Measurements from ENCODE around the gene MAFG. TPM values are rescaled to one million over a fixed set of nuclear protein-coding genes. Genes with fewer than 3 reads are reported as not detected.

The MAFG gene
- total and polyA plus RNA-seq, 5 donors: 16.6 to 28.9 (median 25.9) TPM

DNA sequence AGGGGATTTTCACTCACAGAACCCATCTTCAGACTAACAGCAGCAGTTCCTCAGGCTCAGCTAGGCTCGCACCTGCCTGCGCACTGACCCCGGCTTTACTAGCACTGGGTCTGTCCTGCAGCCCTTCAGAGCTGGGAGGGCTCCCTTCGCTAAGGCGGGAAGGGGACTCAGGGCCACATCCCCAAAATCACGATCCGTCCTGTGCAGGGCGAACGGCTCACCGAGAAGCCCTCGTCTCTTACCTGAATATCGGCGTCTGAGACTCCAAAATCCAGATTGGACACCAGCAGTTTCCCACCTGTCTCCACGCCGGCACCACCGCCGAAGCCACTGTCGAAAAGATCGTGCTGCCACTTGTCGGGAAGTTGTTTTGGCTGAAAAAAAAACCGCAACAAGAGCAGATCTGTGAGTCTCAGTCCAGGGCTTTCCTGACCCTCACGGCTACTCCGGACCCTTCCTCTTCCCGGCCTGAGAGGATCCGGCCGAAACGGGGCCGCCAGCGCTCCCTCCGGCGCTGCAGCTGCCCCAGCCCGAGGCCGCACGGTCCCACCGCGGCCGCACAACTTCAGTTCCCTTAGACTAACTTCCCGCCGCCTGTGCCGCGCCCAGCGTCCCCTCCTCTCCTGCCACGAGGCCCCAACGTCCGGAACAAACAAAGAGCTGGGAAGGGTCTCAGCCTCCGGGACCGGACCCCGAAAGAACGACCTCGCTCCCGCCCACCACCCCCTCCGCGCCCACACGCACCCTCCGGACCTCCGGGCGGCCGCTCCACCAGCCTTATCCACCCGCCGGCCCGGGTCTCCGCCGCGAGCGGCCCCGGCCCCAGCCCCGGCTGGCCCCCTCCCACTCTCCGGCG lies 36.9 kb downstream of the MAFG start:
- no peak for ATAC-seq
- peak overlapping the region; percentile 27 for H3K27ac ChIP-seq (ENCODE audit: low read length)
- peak in 1 of 3 donors; percentile 50 for DNase-seq
- H3K27me3 ChIP-seq (ENCODE audit: control insufficient read depth, insufficient read depth): no peaks in the 10 kb centered on the region
- WGBS: 8% methylated on average over 69 of the region's 69 CpGs
- H3K9me3 ChIP-seq (ENCODE audit: control insufficient read depth, low read length): no peaks in the 10 kb centered on the region
- intact Hi-C loops (cut with DNase I): no loop called here
- no peaks in the 10 kb centered on the region for H3K4me1 ChIP-seq (ENCODE audit: control insufficient read depth, insufficient read depth, low read length)
- peak overlapping the region; percentile 99 for H3K4me3 ChIP-seq (ENCODE audit: low read length)

DNA sequence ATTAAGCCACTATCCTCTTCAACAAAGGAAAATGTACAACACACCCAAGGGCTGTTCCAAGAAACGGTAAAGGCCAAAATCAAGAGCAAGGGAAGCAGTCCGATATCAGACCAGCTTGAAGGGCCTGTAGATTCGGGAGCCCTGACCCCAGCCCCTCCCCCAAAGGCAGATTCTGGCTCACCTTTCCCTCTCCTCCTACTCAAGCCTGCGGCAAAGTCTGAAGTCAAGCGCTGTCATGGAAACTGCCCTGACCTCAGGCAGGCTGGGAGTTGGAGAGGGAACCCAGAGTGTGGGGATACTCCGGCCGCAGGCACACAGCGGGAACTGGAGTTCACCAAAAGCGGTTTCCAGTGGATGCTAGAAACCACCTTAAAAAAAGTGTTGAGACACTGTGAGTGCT lies 37.9 kb downstream of the MAFG start:
- no peak overlapping the region for H3K4me3 ChIP-seq (ENCODE audit: low read length)
- intact Hi-C loops (cut with DNase I): no loop called here
- H3K27me3 ChIP-seq (ENCODE audit: control insufficient read depth, insufficient read depth): no peaks in the 10 kb centered on the region
- WGBS: 88% methylated on average over 9 of the region's 9 CpGs
- H3K9me3 ChIP-seq (ENCODE audit: control insufficient read depth, low read length): no peaks in the 10 kb centered on the region
- no peaks in the 10 kb centered on the region for H3K4me1 ChIP-seq (ENCODE audit: control insufficient read depth, insufficient read depth, low read length)
- H3K27ac ChIP-seq (ENCODE audit: low read length): no peak overlapping the region
- DNase-seq (peak in 1 of 3 donors; percentile 24), ATAC-seq (no peak)

DNA sequence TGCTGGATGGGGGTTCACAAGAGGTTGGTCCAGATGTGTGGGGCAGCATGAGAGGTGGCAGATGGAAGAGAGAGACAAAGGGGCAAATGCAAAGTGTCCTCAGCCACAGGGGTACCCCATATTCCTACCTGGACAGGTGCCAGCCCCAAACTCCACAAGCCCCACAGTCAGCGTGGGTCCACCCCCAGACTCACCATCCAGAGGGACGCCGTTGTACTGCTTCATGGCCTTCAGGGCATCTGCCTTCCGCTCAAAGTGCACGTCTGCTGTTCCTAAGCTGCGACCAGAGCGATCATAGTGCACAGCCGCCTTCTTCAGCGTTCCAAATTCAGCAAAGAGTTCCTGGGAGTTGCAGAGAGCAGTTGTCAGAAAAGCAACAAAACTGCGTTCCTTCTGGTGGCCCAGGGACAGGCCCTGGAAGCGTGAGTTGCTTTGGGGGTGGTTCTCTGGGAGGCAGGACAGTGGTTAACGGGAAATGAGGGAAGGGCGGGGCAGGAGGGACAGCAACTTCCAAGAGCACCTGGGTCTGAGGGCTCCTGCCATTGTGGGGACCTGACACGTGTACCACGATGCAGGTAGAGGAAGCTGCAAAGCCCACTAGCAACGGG lies 38.4 kb downstream of the MAFG start:
- no peak for ATAC-seq
- H3K4me1 ChIP-seq (ENCODE audit: control insufficient read depth, insufficient read depth, low read length): no peaks in the 10 kb centered on the region
- intact Hi-C loops (cut with DNase I): no loop called here
- H3K4me3 ChIP-seq (ENCODE audit: low read length): no peak overlapping the region
- H3K27ac ChIP-seq (ENCODE audit: low read length): no peak overlapping the region
- no peaks in the 10 kb centered on the region for H3K9me3 ChIP-seq (ENCODE audit: control insufficient read depth, low read length)
- WGBS: 91% methylated on average over 16 of the region's 16 CpGs
- H3K27me3 ChIP-seq (ENCODE audit: control insufficient read depth, insufficient read depth): no peaks in the 10 kb centered on the region
- peak in 1 of 3 donors; percentile 20 for DNase-seq

DNA sequence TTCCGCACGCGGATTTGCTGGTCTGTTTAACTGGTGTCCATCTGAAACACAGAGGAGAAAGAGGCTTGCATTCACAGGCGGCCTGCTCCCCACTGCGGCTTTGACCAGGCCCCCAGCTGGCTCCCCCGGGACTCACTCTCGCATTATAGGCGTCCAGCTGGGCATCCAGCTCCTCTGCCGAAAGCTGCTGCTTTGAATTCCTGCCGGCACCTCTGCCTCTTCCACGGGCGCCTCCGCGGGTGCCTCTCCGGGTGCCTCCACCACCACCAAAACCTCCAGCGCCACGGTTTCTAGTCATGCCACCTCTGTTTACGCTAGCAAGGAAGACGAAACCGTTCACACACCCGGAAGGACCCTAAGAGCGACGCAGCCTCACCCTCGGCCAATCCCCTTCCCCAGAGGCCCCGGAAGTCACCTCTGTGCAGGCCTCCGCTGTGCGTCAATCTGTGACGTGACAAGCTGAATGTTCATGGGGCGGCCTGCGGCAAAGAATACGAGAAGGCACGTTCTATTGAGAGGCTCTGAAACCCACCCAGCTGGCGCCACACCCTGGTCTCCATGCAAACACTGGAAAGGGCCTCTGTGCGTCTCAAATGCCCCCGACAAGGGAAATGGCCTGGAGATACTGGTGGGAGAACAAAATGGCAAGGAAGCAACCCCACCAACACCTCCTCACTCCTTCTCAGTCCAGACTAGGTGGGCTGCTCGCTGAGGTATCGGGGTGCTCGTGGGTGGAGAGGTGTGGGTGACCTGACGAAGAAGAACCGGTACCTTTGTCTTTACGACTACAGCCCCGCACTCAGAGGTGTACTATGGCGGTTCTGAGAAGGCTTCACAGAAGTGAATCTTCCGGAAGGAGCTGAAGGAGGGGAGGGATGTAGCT lies 39.2 kb downstream of the MAFG start:
- Histone ChIP-seq H3K4me1 (ENCODE audit: control insufficient read depth, insufficient read depth, low read length) (no peaks in the 10 kb centered on the region), H3K27me3 (ENCODE audit: control insufficient read depth, insufficient read depth) (no peaks in the 10 kb centered on the region), H3K9me3 (ENCODE audit: control insufficient read depth, low read length) (no peaks in the 10 kb centered on the region), H3K4me3 (ENCODE audit: low read length) (no peak overlapping the region), H3K27ac (ENCODE audit: low read length) (no peak overlapping the region)
- ATAC-seq: no peak
- intact Hi-C loops (cut with DNase I): no loop called here
- peak in 1 of 3 donors; percentile 42 for DNase-seq
- 93% methylated on average over 44 of the region's 44 CpGs for WGBS

DNA sequence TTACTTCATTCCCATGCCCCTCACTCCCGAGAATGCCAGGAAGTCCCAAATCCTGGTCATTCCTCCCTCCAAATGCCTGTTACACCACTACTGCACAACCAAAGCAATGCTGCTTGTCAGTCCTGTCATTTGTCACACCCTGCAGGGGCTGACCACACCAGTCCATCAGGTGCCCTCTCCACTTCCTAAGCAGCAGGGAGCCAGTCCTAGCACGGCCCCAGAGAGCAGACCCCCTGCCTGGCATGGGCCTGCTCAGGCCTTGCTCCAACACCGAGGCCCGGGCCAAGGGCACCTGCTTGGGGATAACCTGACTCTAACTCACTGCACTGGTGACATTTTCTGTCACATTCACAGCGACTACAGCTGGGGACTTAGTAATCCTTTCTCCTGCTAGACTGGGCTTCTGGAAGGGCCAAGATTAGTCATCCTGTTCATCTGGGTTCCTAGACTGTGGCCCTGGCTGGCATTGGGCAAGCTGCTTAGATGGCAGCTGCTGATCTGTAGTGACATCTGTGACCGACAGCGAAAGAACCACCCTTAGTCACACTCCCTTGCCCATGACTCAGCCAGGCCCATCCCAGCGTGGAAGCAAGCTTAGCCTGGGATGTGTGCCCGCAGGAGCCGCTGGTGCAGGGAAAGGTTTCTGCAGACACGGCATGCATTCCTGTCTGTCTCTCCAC lies 41.5 kb downstream of the MAFG start:
- intact Hi-C loops (cut with DNase I): no loop called here
- Histone ChIP-seq H3K4me1 (ENCODE audit: control insufficient read depth, insufficient read depth, low read length) (no peaks in the 10 kb centered on the region), H3K27ac (ENCODE audit: low read length) (no peak overlapping the region), H3K27me3 (ENCODE audit: control insufficient read depth, insufficient read depth) (no peaks in the 10 kb centered on the region), H3K9me3 (ENCODE audit: control insufficient read depth, low read length) (no peaks in the 10 kb centered on the region), H3K4me3 (ENCODE audit: low read length) (no peak overlapping the region)
- no peak for ATAC-seq
- 88% methylated on average over 11 of the region's 11 CpGs for WGBS
- no peak for DNase-seq

DNA sequence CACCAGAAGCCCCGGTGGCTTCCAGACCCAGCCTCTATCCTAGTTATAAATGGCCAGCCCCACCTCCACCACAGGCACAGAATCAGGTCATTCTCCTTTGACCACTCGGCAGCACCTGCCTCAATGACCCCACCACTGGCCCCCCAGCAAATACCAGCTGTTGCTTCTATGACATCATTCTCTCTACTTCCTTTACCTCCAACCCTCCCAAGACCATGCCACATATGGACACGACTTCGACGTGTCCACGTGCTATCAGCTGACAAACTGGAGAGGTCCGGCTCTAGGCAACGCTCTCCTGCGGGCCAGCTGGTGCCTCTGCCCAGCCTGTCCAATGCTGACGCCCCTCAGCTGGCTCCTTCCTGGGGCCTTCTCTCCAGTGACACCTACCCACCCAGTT lies 42.1 kb downstream of the MAFG start:
- H3K27ac ChIP-seq (ENCODE audit: low read length): no peak overlapping the region
- H3K4me1 ChIP-seq (ENCODE audit: control insufficient read depth, insufficient read depth, low read length): no peaks in the 10 kb centered on the region
- ATAC-seq (no peak), DNase-seq (no peak)
- H3K4me3 ChIP-seq (ENCODE audit: low read length): no peak overlapping the region
- H3K9me3 ChIP-seq (ENCODE audit: control insufficient read depth, low read length): no peaks in the 10 kb centered on the region
- no peaks in the 10 kb centered on the region for H3K27me3 ChIP-seq (ENCODE audit: control insufficient read depth, insufficient read depth)
- intact Hi-C loops (cut with DNase I): no loop called here
- whole genome bisulfite sequencing: 66% methylated on average over 10 of the region's 10 CpGs

DNA sequence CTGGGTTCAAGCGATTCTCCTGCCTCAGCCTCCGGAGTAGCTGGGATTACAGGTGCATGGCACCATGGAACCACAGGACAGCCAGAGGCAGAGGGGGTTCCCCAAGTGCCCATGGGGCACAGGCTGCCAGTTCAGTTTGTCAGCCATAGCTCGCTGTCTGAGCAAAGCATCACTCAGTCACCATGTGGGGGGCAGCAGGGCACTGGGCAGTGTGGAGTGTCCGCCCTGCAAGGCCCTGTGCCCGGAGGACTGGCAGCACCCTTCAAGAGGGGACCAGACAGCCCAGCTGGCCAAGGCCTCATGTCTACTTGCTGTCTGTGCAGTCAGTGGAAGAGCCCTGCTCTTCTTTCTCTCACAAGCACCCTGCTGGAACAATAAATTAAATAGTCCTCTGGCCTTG lies 42.6 kb downstream of the MAFG start:
- H3K27ac ChIP-seq (ENCODE audit: low read length): no peak overlapping the region
- intact Hi-C loops (cut with DNase I): no loop called here
- H3K4me3 ChIP-seq (ENCODE audit: low read length): no peak overlapping the region
- DNase-seq: no peak
- 94% methylated on average over 5 of the region's 5 CpGs for WGBS
- H3K27me3 ChIP-seq (ENCODE audit: control insufficient read depth, insufficient read depth): no peaks in the 10 kb centered on the region
- H3K4me1 ChIP-seq (ENCODE audit: control insufficient read depth, insufficient read depth, low read length): no peaks in the 10 kb centered on the region
- no peaks in the 10 kb centered on the region for H3K9me3 ChIP-seq (ENCODE audit: control insufficient read depth, low read length)
- ATAC-seq: peak in 1 of 2 donors; percentile 10

DNA sequence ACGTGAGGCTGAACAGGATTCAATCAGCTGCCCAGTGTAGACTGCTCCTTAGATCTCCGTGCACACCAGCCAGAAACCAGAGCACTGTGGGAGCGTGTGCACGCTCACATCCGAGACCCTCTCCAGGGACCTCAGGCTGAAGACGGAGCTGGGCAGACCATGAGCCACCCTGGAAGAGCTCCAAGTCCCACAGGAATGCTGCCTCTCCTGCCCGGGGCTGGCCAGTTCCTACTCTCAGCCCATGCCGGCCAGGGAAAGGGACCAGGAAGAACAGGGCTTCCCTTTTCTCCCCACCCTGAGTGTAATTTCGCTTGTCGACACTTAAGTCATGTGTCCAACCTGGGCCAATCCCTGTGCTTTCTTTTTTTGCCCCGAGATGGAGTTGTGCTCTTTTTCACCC lies 43.0 kb downstream of the MAFG start:
- Histone ChIP-seq H3K27me3 (ENCODE audit: control insufficient read depth, insufficient read depth) (no peaks in the 10 kb centered on the region), H3K27ac (ENCODE audit: low read length) (no peak overlapping the region), H3K9me3 (ENCODE audit: control insufficient read depth, low read length) (no peaks in the 10 kb centered on the region), H3K4me3 (ENCODE audit: low read length) (no peak overlapping the region), H3K4me1 (ENCODE audit: control insufficient read depth, insufficient read depth, low read length) (no peaks in the 10 kb centered on the region)
- 44% methylated on average over 11 of the region's 11 CpGs for whole genome bisulfite sequencing
- intact Hi-C loops (cut with DNase I): no loop called here
- DNase-seq (peak in 1 of 3 donors; percentile 52), ATAC-seq (peak; percentile 28 to 40)

DNA sequence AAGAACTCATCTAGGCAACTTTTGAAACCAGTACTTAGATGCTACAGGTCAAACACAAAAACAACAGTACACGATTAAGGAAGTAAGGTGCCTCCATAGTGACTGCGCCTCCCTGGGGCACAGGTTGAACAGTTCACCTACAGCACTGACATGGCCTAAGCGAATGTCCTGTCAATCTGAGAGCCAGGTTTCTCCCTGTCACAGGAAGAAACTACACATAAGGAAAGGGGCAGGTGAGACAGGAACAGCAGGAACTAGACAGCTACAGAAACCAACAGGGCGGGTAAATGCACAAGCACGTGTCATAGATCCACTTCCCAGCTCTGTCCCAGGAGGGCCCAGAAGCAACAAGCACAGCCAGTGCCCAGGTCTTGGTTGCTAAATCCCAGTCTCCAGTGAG lies 48.4 kb downstream of the MAFG start:
- no peaks in the 10 kb centered on the region for H3K9me3 ChIP-seq (ENCODE audit: control insufficient read depth, low read length)
- 89% methylated on average over 5 of the region's 5 CpGs for WGBS
- no peak for DNase-seq
- no peak overlapping the region for H3K4me3 ChIP-seq (ENCODE audit: low read length)
- no peaks in the 10 kb centered on the region for H3K4me1 ChIP-seq (ENCODE audit: control insufficient read depth, insufficient read depth, low read length)
- no peak overlapping the region for H3K27ac ChIP-seq (ENCODE audit: low read length)
- no peaks in the 10 kb centered on the region for H3K27me3 ChIP-seq (ENCODE audit: control insufficient read depth, insufficient read depth)
- intact Hi-C loops (cut with DNase I): no loop called here
- no peak for ATAC-seq

DNA sequence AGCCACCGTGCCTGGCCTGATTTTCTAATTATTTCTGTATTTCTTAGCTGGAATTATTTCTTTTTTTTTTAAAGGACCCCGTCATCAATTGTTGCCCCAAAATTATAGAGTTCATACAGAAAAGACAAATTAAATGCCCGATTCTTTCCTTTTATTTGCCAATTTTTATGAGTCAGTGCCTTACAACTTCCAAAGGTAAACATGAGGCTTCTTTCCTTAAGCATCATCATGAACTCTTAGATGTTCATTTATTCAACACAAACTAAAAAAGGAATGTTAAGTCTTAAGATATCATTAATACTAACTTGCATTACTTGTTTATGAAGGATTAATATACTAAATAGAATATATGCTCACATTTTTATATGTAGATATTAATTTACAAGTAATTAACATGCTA lies 49.2 kb downstream of the MAFG start:
- WGBS: 94% methylated on average over 3 of the region's 3 CpGs
- H3K27me3 ChIP-seq (ENCODE audit: control insufficient read depth, insufficient read depth): no peaks in the 10 kb centered on the region
- no peak for ATAC-seq

More for the DNA sequence above, 49.2 kb downstream of the MAFG start:
- H3K4me1 ChIP-seq (ENCODE audit: control insufficient read depth, insufficient read depth, low read length): no peaks in the 10 kb centered on the region
- intact Hi-C loops (cut with DNase I): no loop called here
- no peak for DNase-seq
- H3K4me3 ChIP-seq (ENCODE audit: low read length): no peak overlapping the region
- no peaks in the 10 kb centered on the region for H3K9me3 ChIP-seq (ENCODE audit: control insufficient read depth, low read length)
- H3K27ac ChIP-seq (ENCODE audit: low read length): no peak overlapping the region

Data from right cardiac atrium (tissue), 5 donors.